Ovary (tissue), 9 donors: Measurements from ENCODE around the gene HNF1B. TPM values are rescaled to one million over a fixed set of nuclear protein-coding genes. Genes with fewer than 3 reads are reported as not detected.

Source experiments
- DNase-seq, 5 donors: peaks; one replicate each; pipeline ENCODE4 v3.0.0-alpha.2; 2019 to 2020
- H3K27ac ChIP-seq, 2 donors: fragments of 200-600 bp; one replicate each; pipeline versions ENCODE4 v1.5.1 to v1.8.0; 2019 to 2022
- H3K27me3 ChIP-seq: fragments of 200-600 bp; one replicate; pipeline ENCODE4 v1.8.0; 2022
- H3K36me3 ChIP-seq: fragments of 200-600 bp; sonication (generic); one replicate; pipeline ENCODE4 v1.5.1; 2019
- H3K4me1 ChIP-seq: one replicate; pipeline ENCODE4 v1.8.1; 2013; ENCODE audit warnings: mild to moderate bottlenecking, moderate library complexity; ENCODE audit not compliant: insufficient read depth
- H3K4me3 ChIP-seq: fragments of 200-600 bp; sonication (generic); one replicate; pipeline ENCODE4 v1.5.1; 2017
- H3K9me3 ChIP-seq, 2 donors: fragments of 200-600 bp in 1 of 2; sonication (generic) in 1 of 2; one replicate each; pipeline versions ENCODE4 v1.5.1 to v1.8.1; 2013 to 2019; ENCODE audit warnings: mild to moderate bottlenecking in 1 of 2, moderate library complexity in 1 of 2
- CTCF ChIP-seq, 3 donors: fragments of 450-650 bp in 2 of 3; fragments of 200-600 bp in 1 of 3; IDR thresholded peaks; one replicate each; pipeline versions ENCODE4 v1.5.1 to v1.8.0; 2016 to 2022; ENCODE audit warnings: antibody characterized with exemption in 3 of 3, mild to moderate bottlenecking in 1 of 3
- EP300 ChIP-seq: sonication (generic); formaldehyde crosslinking; IDR thresholded peaks from one replicate; pipeline ENCODE4 v1.6.1; 2017; ENCODE audit warnings: antibody characterized with exemption
- POLR2A ChIP-seq: fragments of 450-650 bp; IDR thresholded peaks from one replicate; pipeline ENCODE4 v1.6.1; 2017; ENCODE audit warnings: antibody characterized with exemption, mild to moderate bottlenecking, moderate library complexity
- WGBS, 3 donors: extraction: QIAGEN DNeasy Blood & Tissue Kit in 1 of 3; methylation state at CpG; one replicate each; pipeline versions ENCODE4 v1.1.5 to v1.1.7; 2013 to 2017; 5-methylcytosine and 5-hydroxymethylcytosine counted together
- intact Hi-C, 4 donors: fragments of 100-400 bp; cut with DNase I; formaldehyde crosslinking; loops; one replicate each; pipeline versions ENCODE4 v1.11.0 to v1.15.1; 2022 to 2023
- polyA plus RNA-seq, 2 donors: library from polyadenylated mRNA; stranded (reverse); fragments of 200-250 nt in 1 of 2; fragments of 350-450 nt in 1 of 2; fragmentation: Illumina TruSeq in 1 of 2; extraction: RNeasy Lipid Tissue Mini Kit (QIAGEN cat#74804) in 1 of 2; gene quantifications; one replicate each; pipeline ENCODE4 v1.2.3, GENCODE V29; 2013 to 2014
- total RNA-seq, 7 donors: library from RNA; depleted of rRNA in 2 of 7; stranded (reverse); fragments of >200 nt in 2 of 7; fragmentation: NEBNext Ultra II Directional in 3 of 7; extraction: Animal tissue kit (Norgen Biotek cat#: 25700) in 3 of 7; gene quantifications; one replicate each; pipeline versions ENCODE4 v1.1.0 to v1.2.4, GENCODE V29; 2016 to 2023
- donor health status: DM: no; HTN: no; CAD: no; lungs with moderate emphysema.
- donor health status: DM: no; HTN: no; CAD: no.
- donor health status: Bipolar disorder and iron deficiency.
- donor health status: DM: yes; HTN: yes; CAD: no.
- donor health status: DM: no; HTN: no; CAD: no.
- donor health status: DM: yes; HTN: yes; CAD: no.

The HNF1B gene
- total and polyA plus RNA-seq, 9 donors = 0.05 to 9.5 (median 0.75) TPM; not detected in 3

GRCh38 chr17:37651849-37652248 lies 93.0 kb downstream of the HNF1B start:
- no peaks in the 10 kb centered on the region for H3K4me1 ChIP-seq
- no peaks in the 10 kb centered on the region for H3K9me3 ChIP-seq
- H3K27ac ChIP-seq = no peak overlapping the region
- TF ChIP-seq POLR2A (no peak), EP300 (no peak), CTCF (IDR thresholded peaks at IDR 0.05) (no peak)
- intact Hi-C loops = no loop called here
- 14 to 21% (median 15%) methylated on average over 2 of the region's 2 CpGs for WGBS, 3 donors
- H3K36me3 ChIP-seq = no peaks in the 10 kb centered on the region
- H3K27me3 ChIP-seq = no peaks in the 10 kb centered on the region
- no peak overlapping the region for H3K4me3 ChIP-seq
- DNase-seq = no peak

GRCh38 chr17:37650419-37651003 lies 94.3 kb downstream of the HNF1B start:
- H3K27ac ChIP-seq = no peak overlapping the region
- intact Hi-C loops = no loop called here
- H3K9me3 ChIP-seq = no peaks in the 10 kb centered on the region
- H3K27me3 ChIP-seq = no peaks in the 10 kb centered on the region
- no peaks in the 10 kb centered on the region for H3K36me3 ChIP-seq
- H3K4me3 ChIP-seq = no peak overlapping the region
- H3K4me1 ChIP-seq = no peaks in the 10 kb centered on the region
- 51 to 55% (median 52%) methylated on average over 6 of the region's 6 CpGs for WGBS, 3 donors
- DNase-seq = no peak
- TF ChIP-seq CTCF (IDR thresholded peaks at IDR 0.05) (no peak), POLR2A (no peak), EP300 (no peak)

GRCh38 chr17:37648555-37648954 lies 96.3 kb downstream of the HNF1B start:
- Histone ChIP-seq H3K36me3 (no peaks in the 10 kb centered on the region), H3K4me3 (no peak overlapping the region), H3K27me3 (no peaks in the 10 kb centered on the region), H3K9me3 (no peaks in the 10 kb centered on the region), H3K4me1 (no peaks in the 10 kb centered on the region), H3K27ac (no peak overlapping the region)
- 15 to 37% (median 23%) methylated on average over 2 of the region's 2 CpGs for WGBS, 3 donors
- intact Hi-C loops = no loop called here
- TF ChIP-seq CTCF (IDR thresholded peaks at IDR 0.05) = no peak
- TF ChIP-seq POLR2A = no peak
- TF ChIP-seq EP300 = no peak
- no peak for DNase-seq

- H3K9me3 ChIP-seq = no peaks in the 10 kb centered on the region
- WGBS, 3 donors = 42 to 54% (median 47%) methylated on average over 1 of the region's 1 CpG
- H3K27me3 ChIP-seq = no peaks in the 10 kb centered on the region
- H3K36me3 ChIP-seq = no peaks in the 10 kb centered on the region
- no peak overlapping the region for H3K27ac ChIP-seq
- intact Hi-C loops = no loop called here
- DNase-seq = no peak
- TF ChIP-seq POLR2A (no peak), CTCF (IDR thresholded peaks at IDR 0.05) (no peak), EP300 (no peak)
- H3K4me3 ChIP-seq = no peak overlapping the region
- no peaks in the 10 kb centered on the region for H3K4me1 ChIP-seq
Measured at GRCh38 chr17:37647856-37648255, 97.0 kb downstream of the HNF1B start.
